Type B pancreatic cell (in vitro differentiated cells): Measurements from ENCODE around the gene BPIFB2. TPM values are rescaled to one million over a fixed set of nuclear protein-coding genes. Genes with fewer than 3 reads are reported as not detected.
A peak's percentile ranks its signal among the peaks of the same experiment; 100 is the strongest.

Experiments used
- DNase-seq: peaks from one replicate; pipeline ENCODE4 v3.0.0; 2021; ENCODE audit warnings: mixed read lengths; ENCODE audit not compliant: unreplicated experiment; ENCODE audit errors: extremely low spot score
- H3K27ac Mint-ChIP-seq: 2 replicates; pipeline ENCODE4 v1.8.0; 2021; ENCODE audit warnings: mild to moderate bottlenecking, mixed read lengths
- H3K27me3 Mint-ChIP-seq: 2 replicates; pipeline ENCODE4 v1.8.0; 2021; ENCODE audit warnings: mixed read lengths
- H3K36me3 Mint-ChIP-seq: 2 replicates; pipeline ENCODE4 v1.8.0; 2021; ENCODE audit warnings: mixed read lengths
- H3K4me1 Mint-ChIP-seq: one replicate; pipeline ENCODE4 v1.8.0; 2021; ENCODE audit warnings: mixed read lengths; ENCODE audit not compliant: unreplicated experiment
- H3K4me3 Mint-ChIP-seq: 2 replicates; pipeline ENCODE4 v1.8.0; 2021; ENCODE audit warnings: mild to moderate bottlenecking, mixed read lengths
- H3K9me3 Mint-ChIP-seq: 2 replicates; pipeline ENCODE4 v1.8.0; 2021; ENCODE audit warnings: mixed read lengths
- total RNA-seq: library from RNA; stranded (reverse); gene quantifications from 2 replicates; pipeline ENCODE4 v1.2.1, GENCODE V29; 2021; ENCODE audit warnings: low replicate concordance
- TF ChIP-seq, protein P1 (sequence below): fragments of 200-600 bp; sonication (generic); conservative IDR thresholded peaks from 2 replicates; pipeline ENCODE4 v1.5.0; 2021; ENCODE audit warnings: antibody characterized with exemption, mild to moderate bottlenecking

BPIFB2 gene
- total RNA-seq, 1 donor from 2014 or later, result 0.22 TPM

DNA sequence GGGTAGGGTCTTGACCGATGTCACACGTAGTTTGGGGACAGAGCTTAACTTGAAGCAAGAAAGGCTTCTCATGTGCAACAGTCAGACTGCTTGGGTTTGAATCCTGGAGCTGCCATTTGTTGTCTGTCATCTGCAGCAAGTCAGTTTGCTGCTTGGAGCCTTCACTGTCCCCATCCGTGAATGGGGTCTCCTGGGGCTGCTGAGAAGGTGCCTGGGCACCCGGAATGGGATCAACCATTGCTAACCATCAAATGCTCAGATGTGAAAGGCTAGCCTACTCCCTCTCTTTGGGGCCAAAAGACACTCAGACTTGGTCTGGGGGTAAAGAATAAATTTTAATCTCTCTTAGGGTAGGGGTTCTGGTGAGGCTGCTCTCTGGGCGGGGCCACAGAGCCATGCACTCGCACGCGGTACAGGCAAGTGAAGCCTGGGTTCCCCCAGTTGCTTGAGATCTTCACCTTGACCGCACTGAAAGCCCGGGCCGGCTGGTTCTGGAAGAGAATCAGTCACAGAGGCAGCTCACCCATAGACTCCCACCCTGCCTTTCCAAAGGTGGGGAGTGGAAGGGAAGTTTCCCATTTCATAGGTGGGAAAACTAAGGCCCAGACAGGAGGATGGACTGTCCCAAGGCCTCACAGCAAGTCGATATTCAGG, 23.9 kb upstream of the BPIFB2 start:
- H3K27ac Mint-ChIP-seq, result no peak overlapping the region
- H3K9me3 Mint-ChIP-seq, result no peaks in the 10 kb centered on the region
- TF ChIP-seq, protein P1, sequence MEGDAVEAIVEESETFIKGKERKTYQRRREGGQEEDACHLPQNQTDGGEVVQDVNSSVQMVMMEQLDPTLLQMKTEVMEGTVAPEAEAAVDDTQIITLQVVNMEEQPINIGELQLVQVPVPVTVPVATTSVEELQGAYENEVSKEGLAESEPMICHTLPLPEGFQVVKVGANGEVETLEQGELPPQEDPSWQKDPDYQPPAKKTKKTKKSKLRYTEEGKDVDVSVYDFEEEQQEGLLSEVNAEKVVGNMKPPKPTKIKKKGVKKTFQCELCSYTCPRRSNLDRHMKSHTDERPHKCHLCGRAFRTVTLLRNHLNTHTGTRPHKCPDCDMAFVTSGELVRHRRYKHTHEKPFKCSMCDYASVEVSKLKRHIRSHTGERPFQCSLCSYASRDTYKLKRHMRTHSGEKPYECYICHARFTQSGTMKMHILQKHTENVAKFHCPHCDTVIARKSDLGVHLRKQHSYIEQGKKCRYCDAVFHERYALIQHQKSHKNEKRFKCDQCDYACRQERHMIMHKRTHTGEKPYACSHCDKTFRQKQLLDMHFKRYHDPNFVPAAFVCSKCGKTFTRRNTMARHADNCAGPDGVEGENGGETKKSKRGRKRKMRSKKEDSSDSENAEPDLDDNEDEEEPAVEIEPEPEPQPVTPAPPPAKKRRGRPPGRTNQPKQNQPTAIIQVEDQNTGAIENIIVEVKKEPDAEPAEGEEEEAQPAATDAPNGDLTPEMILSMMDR, result no peak
- H3K27me3 Mint-ChIP-seq, result peaks cover 4% of the 10 kb centered on the region
- DNase-seq, result no peak
- H3K4me3 Mint-ChIP-seq, result no peak overlapping the region
- no peaks in the 10 kb centered on the region for H3K36me3 Mint-ChIP-seq
- H3K4me1 Mint-ChIP-seq, result no peaks in the 10 kb centered on the region

DNA sequence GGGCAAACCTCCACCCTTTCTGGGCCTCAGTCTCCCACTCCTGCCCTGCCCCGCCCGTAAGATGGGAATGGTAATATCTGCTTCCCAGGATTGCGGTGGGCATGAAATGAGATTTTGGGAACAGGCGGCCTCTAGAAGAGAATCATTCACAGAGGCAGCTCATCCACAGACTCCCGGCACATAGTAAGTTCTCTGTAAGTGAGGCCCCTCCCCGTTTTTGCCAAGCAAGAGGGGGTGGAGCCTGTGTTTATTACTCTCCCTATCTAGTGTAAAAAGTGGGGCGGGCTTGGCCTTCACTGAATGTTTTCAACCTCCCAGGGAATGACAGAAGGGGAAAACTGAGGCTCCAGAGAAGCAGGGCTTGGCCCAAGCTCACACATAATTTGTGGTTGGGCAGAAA, 23.3 kb upstream of the BPIFB2 start:
- H3K4me3 Mint-ChIP-seq, result no peak overlapping the region
- H3K4me1 Mint-ChIP-seq, result no peaks in the 10 kb centered on the region
- no peak for DNase-seq
- H3K27me3 Mint-ChIP-seq, result peaks cover 4% of the 10 kb centered on the region
- TF ChIP-seq, protein P1, result no peak
- H3K27ac Mint-ChIP-seq, result peak overlapping the region; percentile 23
- H3K36me3 Mint-ChIP-seq, result no peaks in the 10 kb centered on the region
- H3K9me3 Mint-ChIP-seq, result no peaks in the 10 kb centered on the region

DNA sequence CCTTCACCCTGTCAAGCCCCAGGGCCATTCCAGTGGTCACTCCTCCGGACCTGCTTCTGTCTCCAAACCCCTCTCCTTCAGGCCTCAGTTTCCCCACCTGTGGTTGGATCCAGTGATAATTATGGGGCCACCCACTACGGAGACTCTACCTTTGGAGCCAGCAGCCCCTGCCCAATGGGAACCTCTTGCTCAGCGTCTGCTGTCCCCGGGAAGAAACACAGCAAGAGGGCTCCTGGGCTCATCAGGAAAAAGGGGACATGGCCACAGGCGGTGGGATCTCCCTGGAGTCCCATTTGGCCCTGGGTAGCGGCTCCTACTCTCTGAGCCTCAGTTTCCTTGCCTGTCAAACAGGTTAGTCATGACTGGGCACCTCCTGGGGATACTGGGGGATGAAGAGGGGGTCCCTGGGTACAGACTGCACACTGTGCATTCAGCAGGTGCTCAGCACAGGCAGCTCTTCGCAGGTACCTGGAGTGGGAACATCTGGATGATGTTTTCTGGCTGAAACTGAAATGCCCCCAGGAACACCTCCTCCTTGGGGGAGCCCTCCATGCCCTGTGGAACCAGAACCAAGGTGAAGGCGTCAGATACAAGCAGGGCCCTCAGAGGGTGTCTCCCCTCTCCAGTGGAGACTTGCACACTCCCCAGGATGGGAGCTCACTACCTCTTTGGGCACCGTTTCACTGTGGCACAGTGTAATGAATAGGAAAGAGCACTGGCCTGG, 22.7 kb upstream of the BPIFB2 start:
- Mint-ChIP-seq H3K36me3 (no peaks in the 10 kb centered on the region), H3K27ac (peak overlapping the region; percentile 23), H3K27me3 (peaks cover 4% of the 10 kb centered on the region), H3K9me3 (no peaks in the 10 kb centered on the region), H3K4me3 (no peak overlapping the region), H3K4me1 (no peaks in the 10 kb centered on the region)
- TF ChIP-seq, protein P1, result no peak
- no peak for DNase-seq

DNA sequence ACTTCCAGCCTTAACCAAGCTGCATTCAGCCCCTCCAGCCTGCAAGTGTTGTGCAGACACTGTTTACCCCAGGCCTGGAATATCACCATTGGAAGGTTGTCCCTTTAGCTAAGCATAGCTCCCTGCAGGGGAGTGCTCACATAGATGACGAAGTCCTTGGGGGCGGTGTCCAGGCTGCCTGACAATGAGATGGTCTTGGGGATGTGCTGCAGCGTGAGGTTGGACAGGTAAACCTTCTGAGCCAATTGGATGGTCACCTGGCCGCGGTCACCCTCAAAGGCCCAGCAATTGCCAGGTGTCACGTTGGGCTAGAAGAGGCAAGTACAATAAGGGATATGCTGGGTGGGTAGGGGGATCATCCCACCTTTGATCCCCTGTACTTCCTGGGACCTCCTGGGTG, 21.9 kb upstream of the BPIFB2 start:
- TF ChIP-seq, protein P1, result no peak
- H3K4me1 Mint-ChIP-seq, result no peaks in the 10 kb centered on the region
- peaks cover 4% of the 10 kb centered on the region for H3K27me3 Mint-ChIP-seq
- no peak overlapping the region for H3K27ac Mint-ChIP-seq
- no peaks in the 10 kb centered on the region for H3K9me3 Mint-ChIP-seq
- DNase-seq, result no peak
- H3K4me3 Mint-ChIP-seq, result no peak overlapping the region
- H3K36me3 Mint-ChIP-seq, result no peaks in the 10 kb centered on the region

DNA sequence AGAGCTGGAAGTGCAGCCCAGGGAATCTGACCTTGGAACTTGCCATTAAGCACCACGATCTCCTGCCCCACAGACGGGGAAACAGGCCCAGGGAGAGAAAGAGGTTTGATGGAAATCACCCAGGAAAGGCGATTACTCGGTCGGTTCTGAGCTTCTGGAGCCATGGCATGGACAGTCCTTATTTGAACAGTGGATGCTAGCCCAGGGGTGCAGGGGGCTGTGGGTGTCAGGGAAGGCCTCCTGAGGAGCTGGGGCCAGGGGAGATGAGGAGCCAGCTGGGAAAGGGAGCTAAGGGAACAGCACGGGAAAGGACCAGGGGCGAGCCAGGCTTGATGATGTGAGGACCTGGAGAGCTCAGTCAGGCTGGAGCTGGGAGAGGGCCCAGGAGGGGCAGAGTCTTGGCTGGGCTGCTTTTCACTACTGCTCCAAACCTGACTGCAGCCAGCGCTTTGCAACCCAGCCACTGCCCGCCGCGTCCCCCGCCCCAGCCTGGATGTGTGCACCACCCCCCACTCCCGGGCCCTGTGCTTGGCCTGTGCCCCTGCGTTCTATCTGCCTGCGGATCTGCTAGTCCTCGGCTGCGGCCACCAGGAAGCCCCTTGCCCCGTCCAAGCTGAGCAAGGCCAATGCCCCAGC, 21.1 kb upstream of the BPIFB2 start:
- H3K36me3 Mint-ChIP-seq, result no peaks in the 10 kb centered on the region
- no peak for DNase-seq
- H3K4me1 Mint-ChIP-seq, result no peaks in the 10 kb centered on the region
- no peak overlapping the region for H3K4me3 Mint-ChIP-seq
- H3K27me3 Mint-ChIP-seq, result peaks cover 7% of the 10 kb centered on the region
- H3K9me3 Mint-ChIP-seq, result no peaks in the 10 kb centered on the region
- TF ChIP-seq, protein P1, result no peak
- H3K27ac Mint-ChIP-seq, result no peak overlapping the region
